Adrenal gland (tissue), 5 donors: ENCODE results near the gene TRIM6.

Experiments
- CTCF ChIP-seq, 6 experiments: fragments of 450-650 bp in 4 of 6; fragments of 200-600 bp in 2 of 6; sonication (generic) in 1 of 6; IDR thresholded peaks; 1 replicate in 5 of 6; 2 replicates in 1 of 6; pipeline versions ENCODE4 v1.5.1 to v1.8.0; 2016 to 2021; ENCODE audit warnings: antibody characterized with exemption in 6 of 6, mild to moderate bottlenecking in 2 of 6, moderate library complexity in 1 of 6
- POLR2A ChIP-seq, 2 donors: fragments of 450-650 bp; IDR thresholded peaks; one replicate each; pipeline ENCODE4 v1.6.1; 2017; ENCODE audit warnings: antibody characterized with exemption in 2 of 2, mild to moderate bottlenecking in 2 of 2, moderate library complexity in 1 of 2
- donor health status: DM: no; HTN: no; CAD: no.

DNA sequence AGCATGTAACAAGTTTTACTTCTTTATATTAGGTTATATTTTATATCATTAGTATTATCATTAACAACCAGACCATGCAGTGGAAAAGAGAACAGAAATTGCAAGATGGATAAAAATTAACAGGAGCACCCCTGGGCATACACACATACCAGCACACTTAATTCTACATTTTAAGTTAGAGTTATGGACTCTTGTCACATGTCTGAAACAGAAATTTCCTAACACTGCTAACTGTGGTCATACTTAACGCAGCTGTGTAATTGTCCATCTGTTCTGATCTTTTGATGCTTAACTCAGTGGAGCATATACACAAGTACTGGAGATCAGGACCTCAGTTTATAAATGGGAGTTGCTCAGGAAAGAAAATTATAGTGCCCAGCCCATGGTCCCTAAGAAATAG is 48.5 kb upstream of the TRIM6 start:
- TF ChIP-seq CTCF (IDR thresholded peaks at IDR 0.05) (no peak), POLR2A (IDR thresholded peaks at IDR 0.05) (no peak)
